Measurements from ENCODE around the gene UBE2D2.

DNA sequence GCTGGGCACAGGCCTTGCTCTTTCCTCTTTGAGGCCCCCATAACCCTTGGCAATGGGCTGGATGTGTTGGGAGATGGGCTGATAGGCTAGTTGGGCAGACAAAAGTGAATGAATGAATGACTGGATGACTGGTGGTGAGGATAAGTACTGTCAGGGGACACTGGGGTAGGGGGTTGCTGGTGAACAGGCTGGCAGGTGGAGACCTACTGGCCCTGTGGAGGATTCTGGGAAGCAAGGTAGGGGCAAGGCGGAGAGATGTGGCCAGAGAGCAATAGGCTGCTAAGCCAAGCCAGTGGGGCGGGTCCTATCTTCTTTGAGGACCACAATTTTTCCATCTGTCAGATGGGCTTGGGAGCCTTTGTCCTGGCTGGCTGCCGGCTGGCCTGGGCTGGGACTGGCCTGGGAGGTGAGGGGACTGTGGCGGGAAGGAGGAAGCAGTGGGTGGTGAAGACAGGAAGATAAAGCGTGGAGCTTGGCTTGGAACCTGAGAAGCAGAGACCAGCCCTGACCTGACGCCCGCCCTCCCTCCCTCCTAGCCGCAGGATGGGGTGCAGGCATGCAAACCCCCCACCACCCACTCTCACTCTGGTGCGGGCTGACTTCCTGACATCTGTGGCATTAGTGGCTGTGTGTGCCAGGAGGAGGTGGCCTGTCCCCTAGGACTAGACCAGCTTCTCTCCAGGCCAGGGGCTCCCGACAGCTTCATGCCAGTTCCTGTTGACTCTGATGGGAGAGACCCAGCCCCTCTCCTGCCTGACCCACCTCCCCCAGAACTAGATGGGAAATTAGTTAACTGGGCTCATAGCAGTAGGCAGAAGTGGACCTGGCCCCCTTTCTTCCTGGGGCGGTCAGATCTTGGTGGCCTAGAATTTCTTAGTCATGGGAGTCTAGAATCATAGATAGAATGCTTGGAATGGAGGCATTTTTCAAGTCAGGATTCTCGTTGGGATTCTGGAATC, 96.5 kb downstream of the UBE2D2 start:
- TF ChIP-seq, protein P1, sequence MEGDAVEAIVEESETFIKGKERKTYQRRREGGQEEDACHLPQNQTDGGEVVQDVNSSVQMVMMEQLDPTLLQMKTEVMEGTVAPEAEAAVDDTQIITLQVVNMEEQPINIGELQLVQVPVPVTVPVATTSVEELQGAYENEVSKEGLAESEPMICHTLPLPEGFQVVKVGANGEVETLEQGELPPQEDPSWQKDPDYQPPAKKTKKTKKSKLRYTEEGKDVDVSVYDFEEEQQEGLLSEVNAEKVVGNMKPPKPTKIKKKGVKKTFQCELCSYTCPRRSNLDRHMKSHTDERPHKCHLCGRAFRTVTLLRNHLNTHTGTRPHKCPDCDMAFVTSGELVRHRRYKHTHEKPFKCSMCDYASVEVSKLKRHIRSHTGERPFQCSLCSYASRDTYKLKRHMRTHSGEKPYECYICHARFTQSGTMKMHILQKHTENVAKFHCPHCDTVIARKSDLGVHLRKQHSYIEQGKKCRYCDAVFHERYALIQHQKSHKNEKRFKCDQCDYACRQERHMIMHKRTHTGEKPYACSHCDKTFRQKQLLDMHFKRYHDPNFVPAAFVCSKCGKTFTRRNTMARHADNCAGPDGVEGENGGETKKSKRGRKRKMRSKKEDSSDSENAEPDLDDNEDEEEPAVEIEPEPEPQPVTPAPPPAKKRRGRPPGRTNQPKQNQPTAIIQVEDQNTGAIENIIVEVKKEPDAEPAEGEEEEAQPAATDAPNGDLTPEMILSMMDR (conservative IDR thresholded peaks at IDR 0.05; ENCODE audit: low read depth, low read length), result no peak
- TF ChIP-seq BHLHE40 (IDR thresholded peaks at IDR 0.05; ENCODE audit: low read depth, low read length) (no peak), POLR2A (IDR thresholded peaks at IDR 0.05; ENCODE audit: low read depth, low read length) (no peak), RFX5 (IDR thresholded peaks at IDR 0.05; ENCODE audit: low read depth, low read length) (no peak), CHD1 (IDR thresholded peaks at IDR 0.05; ENCODE audit: low read depth, low read length) (no peak), MAFK (IDR thresholded peaks at IDR 0.05; ENCODE audit: low read depth, low read length) (no peak)
